HG02678 (cell line): ENCODE results near the gene LRMDA.
"Not testable (repeated sequence)": the region's sequence is repeated elsewhere in the genome, so short reads cannot be mapped to it uniquely, and the experiment has no call there.

Experiments
- ATAC-seq: cut with Tn5 transposase; IDR thresholded peaks from one replicate; pipeline ENCODE4 v1.9.1; 2021; ENCODE audit warnings: mild to moderate bottlenecking, moderate library complexity; ENCODE audit not compliant: unreplicated experiment

LRMDA gene

DNA sequence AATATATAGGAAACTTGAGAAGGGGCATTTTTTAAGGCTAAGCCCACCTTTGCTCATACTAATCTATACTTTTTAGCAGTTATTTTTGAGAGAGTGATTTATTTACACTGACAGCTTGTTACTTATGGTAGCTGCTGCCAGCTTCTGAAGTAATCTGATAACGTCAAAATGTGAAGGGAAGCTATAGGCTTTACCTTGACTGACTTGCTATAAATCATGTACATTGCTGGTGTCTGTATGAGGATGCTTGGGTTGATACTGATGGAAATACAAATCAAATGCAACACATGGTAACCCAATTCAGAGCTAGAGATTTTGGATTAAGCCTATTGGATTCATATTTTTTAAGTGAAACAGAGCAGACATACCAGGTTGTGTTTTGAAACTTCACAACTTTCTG, 299.4 kb downstream of the LRMDA start:
- no peak for ATAC-seq

DNA sequence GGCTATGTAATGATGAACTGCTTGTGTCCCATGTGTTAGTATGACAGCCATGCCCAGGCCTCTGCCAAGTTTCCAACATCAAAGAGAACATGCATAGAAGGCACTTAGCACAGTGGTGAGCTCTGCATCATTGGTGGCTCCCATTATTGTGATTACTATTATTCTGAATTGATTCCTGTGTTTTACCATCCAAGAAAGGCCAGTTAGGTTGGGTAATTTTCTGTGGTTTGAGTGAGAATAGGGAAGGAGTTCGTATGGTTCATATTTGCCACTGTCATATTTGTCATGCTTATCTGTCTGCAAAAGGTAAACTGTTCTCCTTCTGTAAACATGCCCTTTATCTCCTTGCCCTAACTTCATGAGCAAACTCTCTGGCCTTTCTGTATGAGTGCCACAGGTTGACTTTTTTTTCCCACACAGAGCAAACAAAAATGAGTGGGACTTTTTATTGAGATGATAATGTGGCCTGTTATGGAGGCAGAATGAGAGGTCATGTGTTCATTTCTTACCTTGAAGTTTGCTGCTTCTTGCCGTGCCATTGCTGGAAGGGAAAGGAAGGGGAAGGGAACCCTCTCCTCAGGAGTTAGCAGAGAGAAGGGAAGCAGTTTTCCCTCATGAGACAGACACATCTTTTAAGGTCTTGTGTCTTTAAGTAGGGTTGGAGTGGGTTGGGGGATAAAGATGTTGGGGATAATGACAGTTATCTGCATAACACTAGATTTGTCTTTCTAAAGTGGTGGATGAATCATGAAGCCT, 301.9 kb downstream of the LRMDA start:
- ATAC-seq: no peak

DNA sequence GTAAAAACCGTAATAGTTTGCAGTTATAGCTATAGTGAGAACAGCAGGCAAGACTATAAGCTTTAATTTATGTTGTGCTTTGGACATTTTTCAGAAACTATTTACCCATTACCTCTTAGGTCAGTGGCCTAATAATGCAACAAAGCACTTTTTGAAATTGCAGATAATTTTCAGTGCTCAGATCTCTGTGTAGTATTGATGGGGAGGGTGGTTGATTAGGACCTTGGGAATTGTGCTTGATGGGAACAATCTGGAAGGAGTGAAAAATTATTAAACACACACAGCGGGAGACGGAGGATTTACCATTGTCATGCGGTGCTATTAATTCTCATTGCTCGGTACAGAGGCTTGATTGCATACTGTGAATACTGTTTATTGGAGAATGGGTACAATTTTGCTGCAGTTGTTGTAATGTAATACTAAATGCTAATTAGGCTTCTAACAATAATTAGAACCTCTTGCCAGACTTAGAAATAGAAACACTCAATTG, 304.8 kb downstream of the LRMDA start:
- ATAC-seq: no peak

DNA sequence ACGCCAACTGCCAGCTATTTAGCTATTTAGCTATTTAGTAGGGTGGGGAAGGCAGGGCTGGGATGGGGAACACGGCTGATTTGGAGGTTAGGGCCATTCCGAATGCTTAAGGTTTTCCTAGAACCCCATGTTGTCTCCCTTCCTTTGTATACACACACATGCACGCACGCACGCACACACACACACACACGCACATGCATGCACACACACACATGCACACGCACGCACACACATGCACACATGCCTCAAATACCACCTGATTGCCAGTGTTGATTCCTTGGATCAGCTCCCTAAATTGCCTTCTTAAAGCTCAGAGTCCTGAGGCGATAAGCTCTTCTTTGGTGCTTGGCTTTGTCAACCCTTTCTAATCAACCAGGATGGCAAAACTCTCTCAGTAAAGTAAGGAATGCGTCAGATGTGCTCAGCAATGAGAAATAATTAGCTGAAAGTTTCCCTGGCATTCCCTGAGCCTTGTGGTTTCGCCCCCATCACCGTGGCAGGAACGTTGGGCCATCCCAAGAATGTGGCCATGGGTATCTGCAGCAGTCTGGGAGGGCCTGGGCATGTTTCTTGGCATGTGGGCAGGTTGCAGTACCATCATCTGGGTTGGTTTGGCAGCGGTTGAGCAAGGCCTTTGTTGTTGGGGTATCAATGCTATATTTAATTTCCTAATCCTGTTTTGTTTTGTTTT, 305.6 kb downstream of the LRMDA start:
- ATAC-seq: no peak

DNA sequence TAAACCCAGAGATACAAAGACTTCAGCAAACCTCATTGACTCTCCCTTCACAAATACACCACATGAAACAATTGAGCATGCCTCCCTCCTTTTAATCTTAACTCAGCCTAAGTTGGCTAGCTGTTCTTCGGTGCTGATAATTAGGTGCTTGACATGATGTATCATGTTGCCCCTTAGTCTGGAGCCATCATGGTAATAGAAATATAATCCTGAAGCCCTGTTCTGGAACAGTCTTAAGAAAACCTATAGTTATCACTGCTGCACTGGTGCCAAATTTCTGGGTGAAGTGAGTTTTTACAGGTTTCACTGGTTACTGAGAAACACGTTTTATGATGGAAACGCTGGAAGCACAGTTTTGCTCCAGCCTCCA, 306.1 kb downstream of the LRMDA start:
- no peak for ATAC-seq

DNA sequence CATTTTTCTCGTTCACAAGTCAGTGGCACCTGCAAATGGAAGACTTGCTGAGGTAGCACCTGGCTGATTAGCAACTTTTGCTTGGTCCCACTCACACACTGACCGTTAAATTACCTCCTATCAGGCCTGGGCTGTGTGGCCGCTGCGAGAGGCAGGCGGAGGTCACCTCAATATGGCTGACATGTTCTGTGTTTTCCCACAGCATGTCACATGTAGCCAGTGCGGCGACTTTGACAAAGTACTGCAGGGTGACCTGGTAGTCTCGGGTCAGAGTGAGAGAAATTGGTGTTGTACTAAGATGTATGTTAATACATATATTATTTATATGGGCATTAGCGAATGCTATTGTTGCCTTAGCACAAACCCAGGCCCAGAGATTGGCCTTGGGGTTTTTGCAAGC, 307.5 kb downstream of the LRMDA start:
- no peak for ATAC-seq

DNA sequence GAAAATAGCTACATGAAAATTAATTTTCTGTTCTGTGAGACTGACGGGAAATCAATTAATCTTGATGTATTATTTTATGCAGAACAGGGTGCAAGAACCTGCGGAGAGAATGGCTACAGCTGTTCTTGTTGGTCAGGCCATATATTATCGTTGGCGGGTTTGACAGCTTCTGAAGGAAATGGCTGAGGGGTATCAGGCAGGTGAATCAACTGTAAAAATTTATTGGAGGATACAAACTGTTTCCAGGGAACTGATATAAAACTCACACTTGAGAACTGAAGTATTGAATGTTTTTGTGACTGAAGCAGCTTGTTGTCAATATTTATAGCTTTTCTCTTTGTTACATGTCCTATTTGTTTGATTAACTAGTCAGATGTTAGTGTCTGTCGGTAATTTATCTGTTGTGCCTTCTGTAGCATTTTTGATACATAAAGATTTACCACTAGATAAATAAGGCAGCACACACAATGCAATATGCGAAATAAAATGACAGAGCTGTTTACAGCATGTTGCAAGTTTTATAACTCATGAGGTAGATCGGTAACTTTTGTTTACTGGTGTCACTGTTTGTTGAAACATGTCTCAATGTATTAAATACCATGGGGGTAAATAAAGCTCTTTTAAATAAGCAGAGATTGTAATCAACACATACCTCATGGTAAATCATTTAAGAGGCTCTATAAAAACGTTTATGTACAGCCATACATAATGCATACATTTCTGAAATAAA, 308.2 kb downstream of the LRMDA start:
- ATAC-seq: no peak

DNA sequence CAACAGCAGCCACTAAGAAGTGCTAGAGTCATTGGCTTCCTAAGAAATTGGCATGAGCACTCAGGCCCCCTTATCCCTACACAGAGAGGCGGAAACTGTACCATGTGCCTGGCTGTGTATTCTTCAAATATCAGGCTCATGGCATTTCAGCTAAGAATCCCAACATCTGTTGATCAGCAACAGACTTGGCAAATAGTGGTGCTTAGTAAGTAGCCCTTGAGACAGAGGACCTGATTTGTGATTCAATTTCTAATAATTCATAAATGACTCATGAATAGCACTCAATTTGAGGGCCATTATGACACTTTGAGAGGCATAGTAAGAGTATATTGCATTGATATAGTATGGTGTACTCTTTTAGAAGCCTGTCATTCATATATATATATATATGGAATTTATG, 309.1 kb downstream of the LRMDA start:
- no peak for ATAC-seq

DNA sequence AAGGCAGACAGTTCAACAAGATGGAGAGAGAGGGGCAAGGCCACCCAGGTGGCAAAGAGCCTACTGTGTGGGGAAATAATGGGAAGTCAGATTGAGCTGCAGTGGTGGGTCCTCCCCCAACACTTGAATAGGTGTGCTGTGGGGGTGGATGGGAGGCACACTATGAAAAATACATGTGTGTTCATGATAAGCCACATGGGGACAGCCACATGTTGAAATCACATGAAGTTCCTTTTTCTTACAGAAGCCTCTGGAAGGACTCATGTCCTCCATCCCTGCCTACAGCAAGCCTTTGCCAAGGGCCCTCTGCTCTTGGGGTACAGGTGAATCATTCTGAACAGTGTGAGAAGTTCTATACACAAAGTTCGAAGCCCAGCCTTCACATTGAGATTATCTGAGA, 310.9 kb downstream of the LRMDA start:
- ATAC-seq: no peak

DNA sequence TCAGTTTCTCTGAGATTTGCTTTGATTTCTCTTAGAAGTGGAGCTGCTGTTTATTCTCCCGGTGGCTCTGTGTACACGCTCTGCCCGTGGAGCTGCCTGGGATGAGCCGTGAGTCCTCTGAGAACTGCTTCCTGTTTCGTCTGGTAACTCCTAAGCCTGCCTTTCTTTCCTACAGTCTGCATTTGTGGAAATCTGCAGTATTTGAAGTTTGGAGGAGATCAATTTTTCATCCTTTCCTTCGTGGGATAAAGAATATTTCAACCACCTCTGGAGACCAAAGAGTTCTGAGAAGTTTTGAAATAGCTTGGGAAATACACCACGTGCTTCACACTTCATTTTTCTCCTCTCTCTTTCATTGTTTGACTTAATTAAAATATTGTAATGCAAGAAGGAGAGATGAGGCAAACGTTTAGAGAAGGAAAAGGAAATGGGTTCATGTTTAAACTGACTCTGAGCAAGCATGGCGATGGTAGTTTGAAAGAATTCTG, 311.9 kb downstream of the LRMDA start:
- ATAC-seq: no peak

DNA sequence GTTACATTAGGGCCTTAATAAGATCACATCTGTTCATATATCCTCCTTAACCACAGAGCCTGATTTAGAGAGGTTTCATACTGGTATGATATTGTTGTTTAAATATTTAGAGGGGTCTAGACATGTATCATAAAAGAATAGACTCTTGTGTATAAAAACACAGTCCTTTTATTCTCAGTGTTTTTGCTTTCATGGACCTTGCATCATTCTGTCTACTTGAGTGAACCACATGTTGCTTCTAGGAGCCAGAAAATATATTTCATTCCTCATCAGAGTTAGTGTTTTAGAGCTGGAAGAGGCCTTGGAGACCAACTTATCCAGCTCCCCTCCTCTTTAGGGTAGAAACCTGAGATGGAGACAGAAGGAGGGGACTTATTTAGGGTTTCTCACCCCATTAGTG, 312.8 kb downstream of the LRMDA start:
- ATAC-seq: no peak

DNA sequence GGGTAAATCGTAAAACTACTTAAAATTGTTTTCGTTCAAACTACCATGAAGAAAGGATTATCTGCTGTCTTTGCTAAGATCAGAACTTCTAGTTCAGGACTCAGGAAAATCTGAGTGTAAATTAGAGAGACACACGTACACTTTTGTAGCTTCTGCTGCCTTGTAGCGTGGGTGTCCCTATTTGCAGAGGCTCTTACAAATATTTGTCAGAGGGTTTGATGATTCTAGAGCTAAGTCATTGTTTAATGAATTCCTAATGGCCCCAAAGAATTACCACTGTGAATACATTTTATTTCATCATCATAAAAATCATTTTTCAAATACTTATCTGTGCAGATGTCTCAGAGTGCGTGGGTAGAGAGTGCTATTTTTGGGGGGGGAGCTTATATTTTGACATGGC, 314.9 kb downstream of the LRMDA start:
- ATAC-seq: no peak

DNA sequence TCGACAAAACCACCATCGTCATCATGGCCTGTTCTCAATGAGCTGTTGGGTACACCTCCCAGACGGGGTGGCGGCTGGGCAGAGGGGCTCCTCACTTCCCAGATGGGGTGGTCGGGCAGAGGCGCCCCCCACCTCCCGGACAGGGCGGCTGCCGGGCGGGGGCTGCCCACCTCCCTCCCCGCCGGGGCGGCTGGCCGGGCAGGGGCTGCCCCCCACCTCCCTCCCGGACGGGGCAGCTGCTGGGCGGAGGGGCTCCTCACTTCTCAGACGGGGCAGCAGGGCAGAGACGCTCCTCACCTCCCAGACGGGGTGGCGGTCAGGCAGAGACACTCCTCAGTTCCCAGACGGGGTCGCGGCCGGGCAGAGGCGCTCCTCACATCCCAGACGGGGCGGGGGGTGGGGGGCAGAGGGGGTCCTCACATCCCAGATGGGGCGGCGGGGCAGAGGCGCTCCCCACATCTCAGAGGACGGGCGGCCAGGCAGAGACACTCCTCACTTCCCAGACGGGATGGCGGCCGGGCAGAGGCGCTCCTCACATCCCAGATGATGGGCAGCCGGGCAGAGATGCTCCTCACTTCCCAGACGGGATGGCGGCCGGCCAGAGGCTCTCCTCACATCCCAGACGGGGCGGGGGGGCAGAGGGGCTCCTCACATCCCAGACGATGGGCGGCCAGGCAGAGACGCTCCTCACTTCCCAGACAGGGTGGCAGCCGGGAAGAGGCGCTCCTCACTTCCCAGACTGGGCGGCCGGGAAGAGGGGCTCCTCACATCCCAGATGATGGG, 318.9 kb downstream of the LRMDA start:
- ATAC-seq: not testable (repeated sequence)

DNA sequence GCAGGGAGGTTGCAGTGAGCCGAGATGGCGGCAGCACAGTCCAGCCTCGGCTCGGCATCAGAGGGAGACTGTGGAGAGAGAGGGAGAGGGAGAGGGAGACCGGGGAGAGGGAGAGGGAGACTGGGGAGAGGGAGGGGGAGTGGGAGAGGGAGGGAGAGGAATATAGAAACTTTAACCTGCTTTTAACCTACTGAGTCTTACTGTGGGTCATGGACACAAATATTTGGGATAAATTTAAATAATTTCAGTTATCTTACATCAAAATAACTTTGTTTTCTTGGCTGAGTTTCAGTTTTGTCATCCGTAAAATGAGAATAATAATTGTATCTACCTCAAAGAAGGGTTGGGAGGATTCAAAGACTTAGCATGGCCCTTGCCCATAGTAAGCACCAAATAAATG, 319.8 kb downstream of the LRMDA start:
- ATAC-seq: no peak

DNA sequence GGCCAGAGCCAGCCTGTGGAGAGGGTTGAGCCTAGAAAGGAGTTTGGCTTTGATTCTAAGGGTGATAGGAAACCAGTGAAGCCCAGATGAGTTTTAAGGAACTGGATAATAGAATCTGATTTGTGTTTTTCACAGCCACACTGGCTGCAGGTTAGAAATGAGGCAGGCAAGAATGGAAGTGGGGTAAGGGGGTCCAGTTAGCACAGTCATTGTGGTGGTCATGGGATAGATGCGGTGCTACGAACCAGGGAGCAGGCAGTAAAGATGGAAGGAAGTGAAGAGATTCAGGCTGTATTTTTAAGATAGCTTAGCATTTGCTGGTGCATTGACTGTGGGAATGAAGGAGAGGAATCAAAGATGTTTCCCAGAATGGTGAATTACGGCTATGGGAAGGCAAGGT, 322.2 kb downstream of the LRMDA start:
- ATAC-seq: no peak

DNA sequence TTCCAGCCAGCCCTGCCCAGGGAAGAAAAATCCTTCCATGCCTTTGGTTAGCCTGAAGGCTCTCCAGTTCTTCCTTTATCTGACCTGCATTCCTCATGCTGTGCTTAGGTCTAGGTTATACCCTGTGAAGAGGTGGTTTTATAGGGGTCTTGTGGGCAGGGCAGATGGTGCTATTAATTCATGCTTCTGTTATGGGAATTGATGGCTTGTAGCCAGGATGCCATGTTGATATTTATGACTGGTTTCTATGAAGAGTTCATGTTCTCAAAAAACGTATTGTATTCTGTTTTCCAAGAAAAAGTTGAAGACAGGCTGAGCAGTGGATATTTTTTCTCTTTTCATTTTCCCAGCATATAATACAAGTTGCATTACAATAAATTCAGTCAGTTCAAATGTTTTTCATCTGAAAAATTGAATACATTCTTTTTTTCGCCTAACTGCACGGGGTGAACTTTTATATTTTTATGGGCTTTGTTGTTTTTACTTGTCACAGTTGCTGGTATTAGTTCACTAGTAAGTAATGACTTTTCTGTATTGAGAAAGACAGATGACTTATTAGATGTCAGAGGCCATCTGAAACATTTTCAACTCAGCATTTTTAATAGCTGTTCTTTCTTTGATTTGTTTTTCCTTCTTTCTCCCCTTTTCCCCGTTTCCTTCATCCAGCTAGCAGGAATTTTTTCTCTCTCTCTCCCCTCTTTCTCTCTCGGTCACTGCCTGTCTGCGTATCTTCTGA, 322.8 kb downstream of the LRMDA start:
- ATAC-seq: no peak

DNA sequence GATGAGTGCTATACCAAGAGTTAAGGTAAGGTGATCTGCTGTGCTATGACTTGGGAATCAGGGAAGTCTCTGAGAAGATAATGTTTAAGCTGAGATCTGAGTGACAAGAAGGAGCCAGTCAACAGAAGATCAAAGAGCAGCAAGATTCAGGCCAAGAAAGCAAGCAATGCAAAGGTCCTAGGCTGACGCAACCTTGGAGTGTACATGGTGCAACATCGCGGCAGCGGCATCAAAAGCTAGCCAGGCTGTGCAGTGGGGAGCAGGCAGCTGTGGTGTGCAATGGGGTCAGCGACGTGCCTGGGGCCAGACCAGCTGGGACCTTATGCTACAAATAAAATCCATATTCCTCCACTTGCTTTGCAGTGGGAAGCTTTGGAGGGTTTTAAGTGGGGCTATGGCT, 324.1 kb downstream of the LRMDA start:
- ATAC-seq: no peak

DNA sequence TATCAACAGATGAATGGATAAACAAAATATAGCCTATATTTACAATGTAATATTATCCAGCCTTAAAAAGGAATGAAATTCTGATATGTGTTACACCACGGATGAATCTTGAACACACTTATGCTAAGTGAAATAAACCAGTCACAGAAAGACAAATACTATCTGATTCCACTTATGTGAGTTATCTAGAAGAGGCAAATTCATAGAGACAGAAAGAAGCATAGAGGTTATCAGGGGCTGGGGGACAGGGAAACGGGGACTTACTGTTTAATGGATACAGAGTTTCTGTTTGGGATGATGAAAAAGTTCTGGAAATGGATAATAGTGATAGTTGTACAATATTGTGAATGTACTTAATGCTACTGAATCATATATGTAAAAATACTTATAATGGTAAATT, 329.9 kb downstream of the LRMDA start:
- ATAC-seq: no peak

DNA sequence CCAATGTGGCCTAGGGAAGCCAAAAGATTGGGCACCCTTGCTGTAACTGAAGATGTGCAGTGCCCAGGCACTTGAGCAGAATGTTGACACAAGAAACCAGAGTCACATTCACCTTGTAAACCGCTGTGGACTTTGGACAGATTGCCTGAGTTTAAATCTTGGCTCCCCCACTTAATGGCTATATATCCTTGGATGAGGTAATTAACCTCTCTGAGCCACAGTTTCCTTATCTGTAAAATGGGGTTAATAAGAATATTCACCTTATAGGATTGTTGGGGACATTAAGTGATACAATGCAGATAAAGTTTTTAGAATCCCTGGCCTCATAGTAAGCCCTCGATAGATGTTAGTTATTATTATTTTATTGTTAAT, 331.0 kb downstream of the LRMDA start:
- no peak for ATAC-seq

DNA sequence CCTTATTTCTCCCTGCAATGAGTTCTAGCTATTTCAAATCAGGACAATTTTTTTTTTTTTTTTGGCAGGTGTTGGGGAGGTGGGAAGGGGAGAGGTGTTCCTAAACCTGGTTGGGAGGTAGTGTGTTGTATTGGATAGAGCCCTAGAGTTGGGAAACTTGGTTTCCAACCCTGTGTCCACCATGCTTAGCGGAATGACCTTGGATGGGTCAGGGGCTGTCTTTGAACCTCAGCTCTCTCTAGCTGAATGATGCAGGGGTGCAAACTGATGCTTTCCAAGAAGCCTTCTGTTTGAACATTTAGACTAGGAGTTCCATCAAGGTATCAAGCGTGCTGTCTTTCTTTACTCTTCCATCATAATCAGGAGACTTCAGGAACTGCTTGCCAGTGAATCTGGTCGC, 332.2 kb downstream of the LRMDA start:
- no peak for ATAC-seq
